SU-DHL-6 (cell line): ENCODE data around the gene MORC2.

Experiments used
- H2AFZ ChIP-seq: fragments of 200-600 bp; sonication (generic); 2 replicates; pipeline ENCODE4 v1.6.1; 2014; ENCODE audit warnings: low read depth, mild to moderate bottlenecking, moderate library complexity, mixed read lengths, antibody characterized with exemption, low read length; ENCODE audit not compliant: severe bottlenecking
- H3F3A ChIP-seq: fragments of 200-600 bp; shearing (Covaris generic); 2 replicates; pipeline ENCODE4 v1.6.0; 2016; ENCODE audit warnings: antibody characterized with exemption, mild to moderate bottlenecking; ENCODE audit not compliant: insufficient read depth
- H3K27ac ChIP-seq: fragments of 200-600 bp; sonication (generic); 2 replicates; pipeline ENCODE4 v1.5.1; 2016; ENCODE audit warnings: low read depth, mild to moderate bottlenecking, low read length, moderate library complexity, mixed read lengths
- H3K27me3 ChIP-seq: fragments of 200-600 bp; sonication (generic), shearing (Covaris generic); 2 replicates; pipeline ENCODE4 v1.6.0; 2014; ENCODE audit warnings: mild to moderate bottlenecking, low read length
- H3K36me3 ChIP-seq: fragments of 200-600 bp; sonication (generic); 2 replicates; pipeline ENCODE4 v1.6.1; 2014; ENCODE audit warnings: mild to moderate bottlenecking, low read length, mixed read lengths
- H3K4me2 ChIP-seq: fragments of 300-600, 200-600 bp; shearing (Covaris generic), sonication (generic); 2 replicates; pipeline ENCODE4 v1.6.0; 2014; ENCODE audit warnings: low read length, low read depth, mild to moderate bottlenecking; ENCODE audit not compliant: poor library complexity, severe bottlenecking
- H3K4me3 ChIP-seq: fragments of 200-600 bp; sonication (generic); 2 replicates; pipeline ENCODE4 v1.5.1; 2014; ENCODE audit warnings: antibody characterized with exemption, low read length, mild to moderate bottlenecking, mixed read lengths; ENCODE audit not compliant: insufficient read depth, poor library complexity, severe bottlenecking
- H3K79me2 ChIP-seq: fragments of 200-600 bp; sonication (generic); 2 replicates; pipeline ENCODE4 v1.6.1; 2014; ENCODE audit warnings: mild to moderate bottlenecking, low read length, moderate library complexity; ENCODE audit not compliant: insufficient read depth
- H3K9ac ChIP-seq: fragments of 200-600 bp; sonication (generic); 2 replicates; pipeline ENCODE4 v1.7.0; 2014; ENCODE audit warnings: mild to moderate bottlenecking, low read length
- H3K9me2 ChIP-seq: fragments of 200-600 bp; sonication (generic); replicated peaks from 2 replicates; pipeline ENCODE4 v1.6.1; 2014; ENCODE audit warnings: low read length; ENCODE audit not compliant: insufficient read depth
- H3K9me3 ChIP-seq: fragments of 200-600 bp; sonication (generic); 2 replicates; pipeline ENCODE4 v1.6.1; 2014; ENCODE audit warnings: low read length, mixed read lengths; ENCODE audit not compliant: insufficient read depth
- H4K20me1 ChIP-seq: fragments of 200-600 bp; sonication (generic); 2 replicates; pipeline ENCODE4 v1.6.1; 2014; ENCODE audit warnings: low read depth, mild to moderate bottlenecking, antibody characterized with exemption, low read length, moderate library complexity, mixed read lengths
- CTCF ChIP-seq: fragments of 200-600 bp; sonication (generic); IDR thresholded peaks from one replicate; pipeline ENCODE4 v1.5.1; 2017; ENCODE audit warnings: antibody characterized with exemption, mild to moderate bottlenecking, low read length, moderate library complexity; ENCODE audit not compliant: insufficient read depth, poor library complexity, severe bottlenecking
- EZH2phosphoT487 ChIP-seq: fragments of 200-600 bp; sonication (generic), shearing (Covaris generic); conservative IDR thresholded peaks from 2 replicates; pipeline ENCODE4 v1.6.1; 2018; ENCODE audit warnings: mild to moderate bottlenecking, antibody characterized with exemption, low read length, moderate library complexity, mixed read lengths

The MORC2 gene

GRCh38 chr22:30892731-30893221 lies 75.8 kb downstream of the MORC2 start:
- H4K20me1 ChIP-seq = no peaks in the 10 kb centered on the region
- no peak overlapping the region for H3K27ac ChIP-seq
- H2AFZ ChIP-seq = no peak overlapping the region
- no peaks in the 10 kb centered on the region for H3K9me2 ChIP-seq
- H3K4me2 ChIP-seq = no peak overlapping the region
- no peaks in the 10 kb centered on the region for H3K36me3 ChIP-seq
- TF ChIP-seq CTCF (no peak), EZH2phosphoT487 (no peak)
- H3K4me3 ChIP-seq = no peak overlapping the region
- H3K79me2 ChIP-seq = no peaks in the 10 kb centered on the region
- H3K9me3 ChIP-seq = no peaks in the 10 kb centered on the region
- no peak overlapping the region for H3K9ac ChIP-seq
- no peaks in the 10 kb centered on the region for H3F3A ChIP-seq
- no peaks in the 10 kb centered on the region for H3K27me3 ChIP-seq

- no peaks in the 10 kb centered on the region for H4K20me1 ChIP-seq
- no peaks in the 10 kb centered on the region for H3K36me3 ChIP-seq
- no peak overlapping the region for H3K27ac ChIP-seq
- H3F3A ChIP-seq = no peaks in the 10 kb centered on the region
- no peak for TF ChIP-seq EZH2phosphoT487
- no peak for TF ChIP-seq CTCF
- no peaks in the 10 kb centered on the region for H3K79me2 ChIP-seq
- H3K9me2 ChIP-seq = no peaks in the 10 kb centered on the region
- no peaks in the 10 kb centered on the region for H3K9me3 ChIP-seq
- H2AFZ ChIP-seq = no peak overlapping the region
- H3K4me3 ChIP-seq = no peak overlapping the region
- no peaks in the 10 kb centered on the region for H3K27me3 ChIP-seq
- no peak overlapping the region for H3K4me2 ChIP-seq
- H3K9ac ChIP-seq = no peak overlapping the region
Observed at GRCh38 chr22:30892286-30892685, 76.3 kb downstream of the MORC2 start.

DNA sequence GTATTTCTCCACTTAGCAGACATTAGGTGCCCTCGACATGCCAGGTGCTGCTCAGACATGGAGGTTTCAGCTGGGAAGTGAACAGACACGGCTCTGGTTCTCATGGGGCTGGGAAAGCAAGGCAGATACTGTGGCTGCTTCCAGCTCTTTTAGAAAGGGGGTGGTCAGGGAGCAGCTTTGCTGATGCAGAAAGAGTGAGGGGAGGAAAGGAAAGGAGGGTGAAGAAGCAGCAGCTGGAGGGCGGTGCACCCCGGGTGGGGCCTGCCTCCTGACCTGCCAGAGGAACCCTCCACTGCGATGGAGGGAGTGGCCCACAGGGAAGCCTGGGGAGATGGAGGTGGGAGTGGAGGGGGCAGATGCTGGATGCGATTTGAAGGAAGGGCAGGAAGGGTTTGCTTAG lies 76.8 kb downstream of the MORC2 start:
- H3K4me2 ChIP-seq = no peak overlapping the region
- no peaks in the 10 kb centered on the region for H3F3A ChIP-seq
- H3K79me2 ChIP-seq = no peaks in the 10 kb centered on the region
- no peaks in the 10 kb centered on the region for H3K9me3 ChIP-seq
- no peak overlapping the region for H2AFZ ChIP-seq
- H3K36me3 ChIP-seq = no peaks in the 10 kb centered on the region
- H4K20me1 ChIP-seq = no peaks in the 10 kb centered on the region
- H3K4me3 ChIP-seq = no peak overlapping the region
- TF ChIP-seq CTCF (no peak), EZH2phosphoT487 (no peak)
- no peak overlapping the region for H3K27ac ChIP-seq
- H3K9me2 ChIP-seq = no peaks in the 10 kb centered on the region
- H3K9ac ChIP-seq = no peak overlapping the region
- H3K27me3 ChIP-seq = no peaks in the 10 kb centered on the region

GRCh38 chr22:30891443-30891755 lies 77.2 kb downstream of the MORC2 start:
- H4K20me1 ChIP-seq = no peaks in the 10 kb centered on the region
- H3K79me2 ChIP-seq = no peaks in the 10 kb centered on the region
- no peaks in the 10 kb centered on the region for H3K9me3 ChIP-seq
- no peak overlapping the region for H2AFZ ChIP-seq
- no peaks in the 10 kb centered on the region for H3K27me3 ChIP-seq
- H3K9me2 ChIP-seq = no peaks in the 10 kb centered on the region
- no peak overlapping the region for H3K4me3 ChIP-seq
- H3K4me2 ChIP-seq = no peak overlapping the region
- TF ChIP-seq EZH2phosphoT487 (no peak), CTCF (no peak)
- no peak overlapping the region for H3K27ac ChIP-seq
- H3K9ac ChIP-seq = no peak overlapping the region
- H3F3A ChIP-seq = no peaks in the 10 kb centered on the region
- no peaks in the 10 kb centered on the region for H3K36me3 ChIP-seq
